Activated CD8-positive, alpha-beta memory T cell treated with anti-CD3 and anti-CD28 coated beads, Interleukin-2, amount 50 U/mL, for 48 hours (primary cell): ENCODE measurements around the gene OGFR.

Experiments used
- DNase-seq: peaks from one replicate; pipeline ENCODE4 v3.0.0-alpha.2; 2020

The OGFR gene

GRCh38 chr20:62828051-62828450 is 23.4 kb downstream of the OGFR start:
- no peak for DNase-seq

- DNase-seq, result no peak
These were observed 24.0 kb downstream of the OGFR start for GRCh38 chr20:62828511-62829230.

- no peak for DNase-seq
These were observed 24.9 kb downstream of the OGFR start for GRCh38 chr20:62829231-62830230.

GRCh38 chr20:62830251-62830650 is 25.6 kb downstream of the OGFR start:
- no peak for DNase-seq

GRCh38 chr20:62830821-62831220 is 26.2 kb downstream of the OGFR start:
- DNase-seq, result no peak

GRCh38 chr20:62831361-62831788 is 26.7 kb downstream of the OGFR start:
- DNase-seq, result peak; percentile 47

- DNase-seq, result no peak
These were observed 27.2 kb downstream of the OGFR start for GRCh38 chr20:62831854-62832211.

- peak; percentile 65 for DNase-seq
These were observed 27.7 kb downstream of the OGFR start for GRCh38 chr20:62832212-62832922.

- DNase-seq, result peak; percentile 45
These were observed 28.3 kb downstream of the OGFR start for GRCh38 chr20:62832951-62833391.

- no peak for DNase-seq
These were observed 30.5 kb downstream of the OGFR start for GRCh38 chr20:62834967-62835730.

GRCh38 chr20:62835931-62836861 is 31.6 kb downstream of the OGFR start:
- no peak for DNase-seq

GRCh38 chr20:62836967-62837490 is 32.4 kb downstream of the OGFR start:
- DNase-seq, result no peak

GRCh38 chr20:62837790-62838127 is 33.1 kb downstream of the OGFR start:
- no peak for DNase-seq

- no peak for DNase-seq
These were observed 33.7 kb downstream of the OGFR start for GRCh38 chr20:62838128-62838891.

- no peak for DNase-seq
These were observed 34.6 kb downstream of the OGFR start for GRCh38 chr20:62839261-62839660.

GRCh38 chr20:62839816-62840215 is 35.2 kb downstream of the OGFR start:
- DNase-seq, result no peak

- no peak for DNase-seq
These were observed 35.9 kb downstream of the OGFR start for GRCh38 chr20:62840244-62841197.

GRCh38 chr20:62841705-62842212 is 37.1 kb downstream of the OGFR start:
- no peak for DNase-seq

- DNase-seq, result no peak
These were observed 39.0 kb downstream of the OGFR start for GRCh38 chr20:62843656-62844055.
